ENCODE measurements around the gene ADAT3.
"Not testable (repeated sequence)": the region's sequence is repeated elsewhere in the genome, so short reads cannot be mapped to it uniquely, and the experiment has no call there.

ADAT3 gene

GRCh38 chr19:1884719-1885334 is 20.4 kb upstream of the ADAT3 start:
- no peak for DNase-seq

GRCh38 chr19:1885398-1886119 is 19.6 kb upstream of the ADAT3 start, which contains the start of gene ABHD17A:
Gene ABHD17A, minus strand, starts transcription at chr19:1885496. Its CDS starts 3,930 bp downstream, at chr19:1881566.
- peak; percentile 53 for DNase-seq

DNA sequence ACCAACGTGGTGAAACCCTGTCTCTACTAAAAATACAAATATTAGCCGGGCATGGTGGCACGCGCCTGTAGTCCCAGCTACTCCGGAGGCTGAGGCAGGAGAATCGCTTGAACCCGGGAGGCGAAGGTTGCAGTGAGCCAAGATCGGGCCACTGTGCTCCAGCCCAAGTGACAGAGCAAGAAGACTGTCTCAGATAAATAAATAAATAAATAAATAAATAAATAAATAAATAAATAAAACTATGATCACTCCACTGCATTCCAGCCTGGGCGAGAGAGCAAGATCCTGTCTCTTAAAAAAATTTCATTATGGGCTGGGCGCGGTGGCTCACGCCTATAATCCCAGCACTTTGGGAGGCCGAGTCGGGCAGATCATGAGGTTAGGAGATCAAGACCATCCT is 18.8 kb upstream of the ADAT3 start:
- not testable (repeated sequence) for DNase-seq

DNA sequence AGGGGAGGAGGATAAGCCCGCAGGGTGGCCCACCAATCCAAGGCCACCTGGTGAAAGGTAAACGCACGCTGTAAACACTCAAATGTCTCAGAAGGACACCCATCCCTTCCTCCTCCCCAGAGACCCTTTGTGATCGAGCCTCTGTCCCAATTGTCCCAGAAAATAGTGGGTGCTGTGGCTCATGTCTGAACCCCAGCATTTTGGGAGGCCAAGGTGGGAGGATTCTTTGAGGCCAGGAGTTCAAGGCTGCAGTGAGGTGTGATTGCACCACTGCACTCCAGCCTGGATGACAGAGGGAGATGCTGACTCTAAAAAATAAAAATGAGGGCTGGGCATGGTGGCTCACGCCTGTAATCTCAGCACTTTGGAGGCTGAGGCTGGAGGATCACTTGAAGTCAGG is 16.8 kb upstream of the ADAT3 start:
- no peak for DNase-seq

DNA sequence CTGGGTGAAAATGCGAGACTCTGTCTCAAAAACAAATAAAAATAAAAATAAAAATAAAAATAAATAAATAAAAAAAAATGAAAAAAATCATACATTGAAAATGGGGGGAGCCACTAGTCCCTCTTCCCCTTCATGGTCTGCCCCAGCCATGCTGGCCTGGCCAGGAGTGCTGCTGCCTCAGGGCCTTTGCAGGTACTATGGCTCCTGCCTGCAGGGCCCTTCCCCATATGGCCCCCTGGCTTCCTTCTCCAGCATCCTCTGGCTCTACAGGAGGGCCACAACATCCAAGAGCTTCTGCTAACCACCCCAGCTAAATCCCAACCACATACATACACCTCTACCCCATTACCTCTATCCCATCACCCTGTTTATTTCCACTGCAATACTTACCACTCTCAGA is 15.3 kb upstream of the ADAT3 start:
- DNase-seq, result no peak

DNA sequence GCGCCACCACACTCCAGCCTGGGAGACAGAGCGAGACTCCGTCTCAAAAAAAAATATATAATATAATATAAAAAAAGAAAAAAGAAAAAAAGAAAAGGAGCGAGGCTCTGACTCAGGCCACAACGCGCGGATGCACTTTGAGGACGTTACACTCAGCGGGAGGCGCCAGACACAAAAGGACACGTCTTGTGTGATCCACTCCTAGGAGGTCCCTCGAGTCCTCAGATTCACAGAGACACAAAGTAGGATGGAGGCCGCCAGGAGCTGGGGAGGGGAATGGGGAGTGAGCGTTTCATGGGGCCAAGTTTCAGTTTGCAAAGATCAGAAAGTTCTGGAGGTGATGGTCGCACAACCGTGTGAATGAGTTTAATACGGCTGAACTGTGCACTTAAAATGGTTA is 11.4 kb upstream of the ADAT3 start:
- DNase-seq, result no peak

- DNase-seq, result no peak
These were observed 8.7 kb upstream of the ADAT3 start for GRCh38 chr19:1896508-1896907.

- no peak for DNase-seq
These were observed 3.2 kb upstream of the ADAT3 start for GRCh38 chr19:1901940-1902404.

DNA sequence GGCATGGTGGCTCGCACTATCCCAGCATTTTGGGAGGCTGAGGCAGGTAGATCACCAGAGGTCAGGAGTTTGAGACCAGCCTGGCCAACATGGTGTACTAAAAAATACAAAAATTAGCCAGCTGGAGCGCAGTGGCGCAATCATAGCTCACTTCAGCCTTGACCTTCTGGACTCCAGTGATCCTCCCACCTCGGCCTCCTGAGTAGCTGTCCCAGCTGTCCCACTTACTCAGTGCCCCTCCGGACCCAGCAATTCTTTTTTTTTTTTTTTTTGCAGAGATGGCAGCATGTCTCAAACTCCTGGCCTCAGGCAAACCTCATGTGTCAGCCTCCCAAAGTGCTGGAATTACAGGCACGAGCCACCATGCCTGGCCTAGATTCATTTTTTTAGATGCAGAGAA is 2.3 kb upstream of the ADAT3 start:
- no peak for DNase-seq

DNA sequence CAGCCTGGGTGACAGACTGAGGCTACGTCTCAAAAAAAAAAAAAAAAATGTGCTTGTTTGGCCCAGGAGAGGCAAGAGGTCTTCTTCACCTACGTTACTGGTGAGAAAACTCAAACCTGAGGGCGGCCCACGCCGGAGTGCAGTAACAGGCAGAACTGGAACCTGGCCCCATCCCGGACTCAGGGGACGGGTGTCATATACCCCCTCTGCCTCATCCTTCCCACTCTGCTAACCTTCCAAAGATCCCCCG is 414 bp upstream of the ADAT3 start:
- DNase-seq, result no peak

- DNase-seq, result no peak
These were observed 720 bp downstream of the ADAT3 start for GRCh38 chr19:1905863-1906375.

GRCh38 chr19:1906985-1907562 is 1.9 kb downstream of the ADAT3 start:
- no peak for DNase-seq

- no peak for DNase-seq
These were observed 2.6 kb downstream of the ADAT3 start for GRCh38 chr19:1907563-1908363.

GRCh38 chr19:1908364-1908678 is 3.1 kb downstream of the ADAT3 start:
- DNase-seq, result no peak

DNA sequence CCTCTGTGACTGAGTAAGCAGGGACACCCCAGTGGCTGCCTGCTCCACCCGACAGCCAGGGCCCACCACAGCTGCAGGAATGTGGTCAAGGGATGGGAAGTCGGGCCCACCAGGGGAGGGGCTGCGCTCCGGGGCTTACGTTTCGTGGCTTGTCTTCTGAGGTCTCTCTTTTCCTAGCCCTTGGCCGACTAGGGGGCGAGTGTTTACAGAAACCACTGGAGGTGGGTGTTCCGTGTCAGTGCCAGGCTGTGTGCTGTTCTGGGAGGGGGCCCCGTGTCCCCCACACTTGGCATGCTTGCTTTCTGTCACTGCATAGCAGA is 4.5 kb downstream of the ADAT3 start:
- DNase-seq, result no peak

DNA sequence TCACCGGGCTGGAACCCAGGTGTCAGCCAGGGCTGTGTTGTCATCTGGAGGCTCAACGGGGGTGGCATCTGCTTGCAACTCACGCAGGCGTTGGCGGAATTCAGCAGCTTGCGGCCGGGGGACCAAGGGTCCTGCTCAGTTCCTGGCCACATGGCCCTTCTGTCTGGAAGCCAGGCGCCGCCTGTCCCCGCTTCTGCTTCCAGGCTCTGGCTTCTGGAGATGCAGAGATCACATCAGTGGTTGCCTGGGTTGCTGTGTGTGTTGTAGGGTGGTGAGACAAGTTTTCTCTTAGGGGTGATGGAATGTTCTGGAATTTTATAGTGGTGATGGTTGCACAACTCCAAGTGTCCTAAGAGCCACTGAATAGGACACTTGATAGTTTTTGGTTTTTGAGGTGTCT is 5.0 kb downstream of the ADAT3 start:
- no peak for DNase-seq

- DNase-seq, result no peak
These were observed 5.9 kb downstream of the ADAT3 start for GRCh38 chr19:1911098-1911497.

GRCh38 chr19:1911995-1912394 is 6.8 kb downstream of the ADAT3 start:
- no peak for DNase-seq

GRCh38 chr19:1912760-1913505 is 7.7 kb downstream of the ADAT3 start:
- DNase-seq, result no peak

GRCh38 chr19:1913781-1914577 is 8.8 kb downstream of the ADAT3 start:
- DNase-seq, result no peak

DNA sequence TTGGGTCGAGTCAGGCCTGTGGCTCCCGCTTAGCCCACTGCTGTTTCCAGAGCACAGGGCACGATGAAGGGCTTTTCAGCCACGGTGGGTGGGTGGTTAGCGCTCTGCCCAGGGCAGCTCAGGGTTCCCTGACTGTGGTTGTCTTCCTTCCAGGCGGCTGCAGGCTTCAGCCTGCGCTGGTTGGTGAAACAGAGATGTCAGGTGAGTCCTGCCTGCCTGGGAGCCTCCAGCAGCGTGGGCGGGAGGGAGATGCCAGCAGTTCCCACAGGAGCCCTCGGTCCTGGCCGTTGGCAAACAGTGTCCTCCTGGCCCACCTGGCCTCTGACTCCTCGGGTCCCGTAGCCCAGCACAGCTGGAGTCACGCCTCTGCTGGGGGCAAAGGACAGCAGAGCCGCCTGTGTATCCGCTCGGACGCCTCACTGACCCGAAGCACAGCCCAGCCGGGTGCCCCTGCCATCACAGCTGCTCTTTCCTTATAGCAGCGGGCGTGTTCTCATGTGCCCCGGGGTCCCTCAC is 9.7 kb downstream of the ADAT3 start:
- no peak for DNase-seq

GRCh38 chr19:1917146-1917545 is 11.9 kb downstream of the ADAT3 start:
- no peak for DNase-seq
